ENCODE data around the gene KCNRG.
"Not testable (repeated sequence)": the region's sequence is repeated elsewhere in the genome, so short reads cannot be mapped to it uniquely, and the experiment has no call there.

KCNRG gene

DNA sequence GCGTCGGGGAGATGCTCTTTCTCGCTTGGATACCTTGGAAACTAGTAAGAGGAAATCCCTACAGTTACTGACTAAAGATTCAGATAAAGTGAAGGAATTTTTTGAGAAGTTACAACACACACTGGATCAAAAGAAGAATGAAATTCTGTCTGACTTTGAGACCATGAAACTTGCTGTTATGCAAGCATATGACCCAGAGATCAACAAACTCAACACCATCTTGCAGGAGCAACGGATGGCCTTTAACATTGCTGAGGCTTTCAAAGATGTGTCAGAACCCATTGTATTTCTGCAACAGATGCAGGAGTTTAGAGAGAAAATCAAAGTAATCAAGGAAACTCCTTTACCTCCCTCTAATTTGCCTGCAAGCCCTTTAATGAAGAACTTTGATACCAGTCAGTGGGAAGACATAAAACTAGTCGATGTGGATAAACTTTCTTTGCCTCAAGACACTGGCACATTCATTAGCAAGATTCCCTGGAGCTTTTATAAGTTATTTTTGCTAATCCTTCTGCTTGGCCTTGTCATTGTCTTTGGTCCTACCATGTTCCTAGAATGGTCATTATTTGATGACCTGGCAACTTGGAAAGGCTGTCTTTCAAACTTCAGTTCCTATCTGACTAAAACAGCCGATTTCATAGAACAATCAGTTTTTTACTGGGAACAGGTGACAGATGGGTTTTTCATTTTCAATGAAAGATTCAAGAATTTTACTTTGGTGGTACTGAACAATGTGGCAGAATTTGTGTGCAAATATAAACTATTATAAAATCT is 2.7 kb upstream of the KCNRG start:
- no peak for DNase-seq

DNA sequence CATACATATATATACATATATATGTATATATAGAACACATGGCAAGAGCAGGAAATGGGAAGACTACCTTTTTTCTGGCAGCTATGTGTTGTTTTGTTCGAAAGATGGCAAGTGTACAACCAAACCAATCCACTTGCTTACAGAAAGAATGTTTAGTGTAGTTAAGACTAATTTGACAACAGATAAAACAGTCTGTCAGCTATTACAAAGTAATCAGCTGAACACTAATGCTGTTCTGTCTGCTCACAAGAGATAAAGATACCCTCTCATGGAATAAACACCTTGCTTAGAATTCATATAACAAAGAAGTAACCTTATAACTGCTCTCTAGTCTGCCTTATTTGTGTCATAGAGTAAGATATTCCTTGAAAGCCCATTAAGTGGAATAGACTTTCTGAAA is 858 bp upstream of the KCNRG start:
- DNase-seq = no peak

DNA sequence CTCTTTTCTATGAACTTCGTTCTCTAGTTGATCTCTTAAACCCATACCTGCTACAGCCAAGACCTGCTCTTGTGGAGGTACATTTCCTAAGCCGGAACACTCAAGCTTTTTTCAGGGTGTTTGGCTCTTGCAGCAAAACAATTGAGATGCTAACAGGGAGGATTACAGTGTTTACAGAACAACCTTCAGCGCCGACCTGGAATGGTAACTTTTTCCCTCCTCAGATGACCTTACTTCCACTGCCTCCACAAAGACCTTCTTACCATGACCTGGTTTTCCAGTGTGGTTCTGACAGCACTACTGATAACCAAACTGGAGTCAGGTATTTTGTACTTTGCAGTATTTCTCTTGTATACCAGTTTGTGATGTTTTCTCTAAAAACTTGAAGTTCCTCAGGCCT is 506 bp downstream of the KCNRG start:
- DNase-seq = no peak

DNA sequence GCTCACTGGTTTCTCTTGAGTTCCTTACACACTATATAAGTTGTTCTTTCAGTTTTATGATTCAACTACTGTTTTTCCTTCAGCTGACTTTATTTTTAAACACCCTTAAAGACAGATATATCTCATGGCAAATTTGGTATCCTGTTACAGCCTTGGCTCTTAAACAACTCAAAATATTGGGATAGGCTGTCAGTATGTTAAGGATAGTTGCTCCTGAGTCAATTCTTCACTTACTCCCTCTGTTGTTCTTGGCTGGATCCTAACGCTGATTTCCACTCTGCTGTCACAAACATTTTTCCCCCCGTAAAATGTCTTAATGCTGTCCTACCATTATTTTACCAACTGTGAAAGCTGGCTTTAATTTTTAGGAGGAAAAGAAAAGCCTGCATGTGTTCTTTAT is 1.2 kb downstream of the KCNRG start:
- DNase-seq = no peak

DNA sequence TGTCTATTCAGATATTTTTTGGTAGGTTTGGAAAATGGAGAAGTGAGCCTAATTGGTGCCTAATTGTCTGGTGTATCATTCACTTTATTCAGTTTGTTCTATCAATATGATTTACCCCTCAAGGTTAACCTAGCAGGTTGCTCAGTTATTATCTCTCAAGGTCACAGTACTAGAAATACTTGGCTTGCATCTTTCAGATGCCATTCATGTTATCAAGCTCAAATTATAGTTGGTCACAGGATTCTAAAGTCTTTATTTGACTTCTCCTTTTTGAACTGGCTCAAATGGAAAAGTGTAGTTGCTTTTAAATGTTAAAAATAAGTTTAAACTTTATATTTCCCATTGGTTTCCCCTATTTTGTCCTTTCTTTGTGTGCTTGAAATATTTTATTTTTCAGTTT is 2.6 kb downstream of the KCNRG start:
- no peak for DNase-seq

DNA sequence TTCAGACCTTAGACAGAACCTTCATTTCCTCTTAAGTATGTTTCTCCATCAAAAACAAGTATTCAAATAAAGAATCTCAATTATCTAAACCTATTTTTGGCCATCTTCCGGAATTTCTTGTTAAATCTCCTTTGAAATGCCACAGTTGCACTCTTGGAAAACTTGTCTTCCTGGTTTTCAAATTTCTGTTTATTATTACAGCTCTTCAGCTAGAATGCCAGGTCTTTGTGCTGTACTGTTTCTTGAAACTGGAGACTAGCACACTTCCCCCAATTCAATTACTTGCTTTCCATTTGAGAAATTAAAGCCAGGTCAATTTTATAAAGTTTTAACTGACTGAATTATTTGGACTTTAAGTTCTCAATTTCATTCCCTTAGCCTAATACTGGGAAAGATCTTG is 10.2 kb downstream of the KCNRG start:
- DNase-seq = no peak

DNA sequence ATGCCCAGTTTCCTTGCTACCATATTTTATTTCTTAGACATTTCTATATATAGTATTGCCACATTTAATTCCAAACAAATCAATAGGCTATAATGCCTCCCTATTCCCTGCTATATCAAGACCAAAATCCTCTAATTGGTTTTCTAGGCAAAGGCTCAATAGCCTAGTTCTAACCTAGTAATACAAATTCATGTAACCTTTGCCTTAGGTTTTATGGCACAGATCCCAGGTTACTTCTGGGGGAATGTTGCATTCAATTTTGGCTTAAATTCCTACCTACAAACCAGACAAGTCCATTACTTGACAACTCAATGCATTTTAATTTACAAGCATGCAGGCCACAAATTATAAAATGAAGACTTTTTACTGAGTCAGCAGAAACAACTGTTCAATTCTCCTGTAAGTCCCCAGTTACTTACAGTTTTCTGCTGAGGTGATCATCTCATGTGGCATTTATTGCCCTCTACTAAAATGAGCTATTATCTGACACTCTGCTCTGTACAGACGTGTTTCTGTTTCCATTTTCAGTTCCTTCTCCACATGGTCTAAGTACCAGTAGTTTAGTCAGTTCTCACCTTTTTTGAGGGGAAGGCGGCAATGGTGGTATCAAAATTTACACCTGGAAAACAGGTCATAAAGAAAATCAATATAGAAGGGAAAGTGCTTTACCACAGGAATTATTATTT is 11.7 kb downstream of the KCNRG start:
- no peak for DNase-seq

- DNase-seq = no peak
Observed at GRCh38 chr13:50030315-50030714, 15.1 kb downstream of the KCNRG start.

DNA sequence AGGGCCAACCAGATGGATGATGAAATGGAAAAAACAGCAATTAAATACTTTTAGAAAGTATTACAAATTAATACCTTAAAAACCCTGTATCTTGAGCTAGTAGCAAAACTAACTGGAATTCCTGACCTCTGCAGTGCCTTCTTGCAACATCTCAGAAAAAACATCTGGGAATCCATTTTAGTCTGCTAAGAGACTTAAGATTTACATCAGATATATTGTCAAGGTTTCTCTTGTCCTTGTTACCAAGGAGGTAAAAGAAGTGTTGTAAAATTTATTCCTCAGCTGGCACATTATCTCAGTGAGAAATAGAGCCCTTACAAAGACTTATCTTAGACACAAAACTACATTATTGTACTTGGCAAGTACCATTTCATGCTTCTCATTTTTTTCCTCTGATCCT is 18.5 kb downstream of the KCNRG start:
- no peak for DNase-seq

- DNase-seq = no peak
Observed at GRCh38 chr13:50037788-50038187, 22.5 kb downstream of the KCNRG start.

GRCh38 chr13:50038266-50038665 is 23.0 kb downstream of the KCNRG start:
- DNase-seq = no peak

- no peak for DNase-seq
Observed at GRCh38 chr13:50052478-50052877, 37.2 kb downstream of the KCNRG start.

- DNase-seq = no peak
Observed at GRCh38 chr13:50053844-50054243, 38.6 kb downstream of the KCNRG start.

GRCh38 chr13:50055454-50055853 is 40.2 kb downstream of the KCNRG start:
- no peak for DNase-seq

DNA sequence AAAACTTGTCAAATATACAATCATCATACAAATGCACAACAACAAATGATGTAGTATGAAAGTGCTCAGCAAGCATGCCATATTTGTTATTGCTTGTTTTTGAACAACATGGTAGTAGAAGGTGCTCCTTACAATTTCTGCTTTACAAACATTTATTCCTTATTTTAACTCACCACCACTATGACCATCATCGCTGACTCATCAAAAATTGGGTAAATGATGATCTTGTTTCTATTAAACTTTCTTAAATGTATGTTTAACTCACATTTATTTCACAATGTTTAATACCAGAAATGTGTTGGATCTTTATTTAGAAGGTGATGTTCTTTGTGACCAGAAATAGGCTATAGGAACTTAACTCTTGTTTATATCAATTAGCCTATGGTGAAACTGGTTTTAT is 45.5 kb downstream of the KCNRG start:
- no peak for DNase-seq

- DNase-seq = not testable (repeated sequence)
Observed at GRCh38 chr13:50062336-50062735, 47.1 kb downstream of the KCNRG start.

DNA sequence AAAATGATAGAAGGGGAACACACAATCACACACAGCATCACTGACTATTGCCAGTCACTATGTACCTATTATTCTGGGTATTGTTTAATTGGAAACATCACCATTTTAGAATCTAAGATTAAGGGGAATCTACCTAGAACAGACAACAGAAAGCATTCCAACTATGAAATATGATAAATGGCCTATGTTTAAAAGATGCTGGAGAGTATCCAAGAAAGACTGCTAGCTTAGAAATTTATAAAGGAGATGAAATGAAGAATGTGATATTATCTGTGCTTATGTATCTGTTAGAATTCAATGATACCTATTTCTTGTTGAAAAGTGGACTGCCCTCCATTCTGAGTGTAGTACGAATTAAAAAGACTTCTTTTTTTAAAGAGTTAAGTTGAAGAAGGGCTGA is 50.5 kb downstream of the KCNRG start:
- no peak for DNase-seq

DNA sequence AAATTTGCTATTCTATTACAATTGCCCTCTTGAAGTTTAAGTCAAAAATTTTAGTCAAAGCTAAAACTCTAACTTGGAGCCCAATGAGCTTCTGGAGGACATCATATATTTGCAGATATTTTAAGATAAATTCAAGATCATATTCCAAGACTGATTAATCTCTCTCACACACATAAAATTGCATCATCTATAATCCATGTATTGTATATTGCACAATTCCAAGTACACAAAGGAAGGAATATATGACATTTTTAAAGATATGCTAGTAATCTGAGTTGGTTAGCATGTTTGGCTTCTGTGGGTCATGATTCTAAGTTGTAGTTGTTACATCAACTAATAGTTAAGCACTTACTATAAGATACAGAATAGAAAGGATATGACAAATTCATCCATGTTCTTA is 53.3 kb downstream of the KCNRG start:
- DNase-seq = no peak

GRCh38 chr13:50069261-50069660 is 54.0 kb downstream of the KCNRG start:
- DNase-seq = no peak

DNA sequence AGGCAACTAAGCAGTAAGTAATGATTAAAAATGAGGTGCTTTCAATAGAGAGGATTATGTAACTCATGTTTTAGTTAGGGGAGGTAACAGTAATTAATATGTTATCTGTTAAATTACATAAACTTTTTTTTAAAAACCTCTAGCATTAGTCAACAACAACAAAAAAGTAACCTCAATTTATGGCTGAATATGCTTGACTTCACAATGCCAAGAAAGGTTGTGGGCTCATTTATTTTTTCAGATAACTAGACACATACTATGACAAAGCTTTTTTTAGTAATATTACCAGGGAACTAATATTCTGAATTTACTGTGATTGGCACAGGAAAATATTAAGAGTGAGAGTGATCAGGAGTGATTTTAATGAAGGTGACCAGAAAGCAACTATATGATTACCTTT is 54.9 kb downstream of the KCNRG start:
- DNase-seq = no peak

All from C1 segment of cervical spinal cord (tissue), 14 donors.